HepG2 (cell line): ENCODE results near the gene EFCAB8. TPM values are rescaled to one million over a fixed set of nuclear protein-coding genes. Genes with fewer than 3 reads are reported as not detected.

Source experiments
- EZH2 ChIP-seq: conservative IDR thresholded peaks from 2 replicates; pipeline ENCODE4 v1.6.1; 2012; ENCODE audit warnings: mild to moderate bottlenecking, low read depth, low read length, moderate library complexity
- HNRNPH1 ChIP-seq: fragments of 200-400 bp; formaldehyde crosslinking; optimal IDR thresholded peaks from 2 replicates; pipeline ENCODE3; 2017; ENCODE audit warnings: mild to moderate bottlenecking, low read depth, low read length
- KDM4B ChIP-seq: sonication (generic); formaldehyde crosslinking; IDR thresholded peaks from 2 replicates; pipeline ENCODE4 v1.4.0; 2020; ENCODE audit warnings: missing genetic modification reagents
- MBNL3 ChIP-seq: fragments of 250-450 bp; sonication (Bioruptor Pico); conservative IDR thresholded peaks from 2 replicates; pipeline ENCODE4 v1.8.0; 2022; ENCODE audit warnings: mild to moderate bottlenecking, inconsistent platforms
- ZBTB7A ChIP-seq: sonication (generic); formaldehyde crosslinking; IDR thresholded peaks from 2 replicates; pipeline ENCODE4 v1.8.0; 2022; ENCODE audit warnings: mild to moderate bottlenecking, missing genetic modification reagents
- ZKSCAN5 ChIP-seq: sonication (generic); formaldehyde crosslinking; IDR thresholded peaks from 2 replicates; pipeline ENCODE4 v1.5.1; 2020; ENCODE audit warnings: mild to moderate bottlenecking, missing genetic modification reagents
- ZNF225 ChIP-seq: sonication (generic); formaldehyde crosslinking; IDR thresholded peaks from 2 replicates; pipeline ENCODE4 v1.4.0; 2020; ENCODE audit warnings: mild to moderate bottlenecking, missing genetic modification reagents
- ZNF280D ChIP-seq: sonication (generic); formaldehyde crosslinking; IDR thresholded peaks from 2 replicates; pipeline ENCODE4 v1.5.1; 2020; ENCODE audit warnings: mild to moderate bottlenecking, missing genetic modification reagents
- ZNF281 ChIP-seq: sonication (generic); formaldehyde crosslinking; IDR thresholded peaks from 2 replicates; pipeline ENCODE4 v1.4.0; 2020; ENCODE audit warnings: missing genetic modification reagents, borderline replicate concordance
- ZNF329 ChIP-seq: sonication (generic); formaldehyde crosslinking; IDR thresholded peaks from 2 replicates; pipeline ENCODE4 v1.9.0; 2021; ENCODE audit warnings: low read depth, mild to moderate bottlenecking, missing genetic modification reagents
- ZNF331 ChIP-seq: sonication (generic); formaldehyde crosslinking; IDR thresholded peaks from 2 replicates; pipeline ENCODE4 v1.4.0; 2020; ENCODE audit warnings: missing genetic modification reagents
- ZNF414 ChIP-seq: sonication (generic); formaldehyde crosslinking; IDR thresholded peaks from 2 replicates; pipeline ENCODE4 v1.5.0; 2020; ENCODE audit warnings: missing genetic modification reagents
- ZNF460 ChIP-seq: sonication (generic); formaldehyde crosslinking; IDR thresholded peaks from 2 replicates; pipeline ENCODE4 v1.5.1; 2020; ENCODE audit warnings: missing genetic modification reagents, mild to moderate bottlenecking, borderline replicate concordance
- ZNF644 ChIP-seq: IDR thresholded peaks from 2 replicates; pipeline ENCODE4 v1.6.1; 2016; ENCODE audit warnings: low read depth
- ZNF775 ChIP-seq: sonication (generic); formaldehyde crosslinking; IDR thresholded peaks from 2 replicates; pipeline ENCODE4 v1.4.0; 2020; ENCODE audit warnings: missing genetic modification reagents, mild to moderate bottlenecking, moderate library complexity, borderline replicate concordance
- polyA plus RNA-seq, 8 experiments: library from polyadenylated mRNA; depleted of rRNA in 3 of 8; stranded (reverse) in 7 of 8; unstranded in 1 of 8; fragments of >200 nt; fragmentation: Illumina TruSeq in 4 of 8; extraction: Trizol in 4 of 8; gene quantifications; 2 replicates each; pipeline versions ENCODE4 v1.2.1 to v1.2.3, GENCODE V29; 2011 to 2016; ENCODE audit warnings: low read depth in 4 of 8, missing spikeins in 1 of 8, mixed read lengths in 1 of 8; ENCODE audit not compliant: insufficient read depth in 1 of 8
- total RNA-seq, 5 experiments: library from RNA; depleted of rRNA; stranded (reverse); fragments of >200 nt; fragmentation: Illumina TruSeq; extraction: Trizol; gene quantifications; 2 replicates each; pipeline ENCODE4 v1.2.3, GENCODE V29; 2016; ENCODE audit warnings: low read depth in 1 of 5
- TF ChIP-seq, protein P1 (sequence below): sonication (generic); formaldehyde crosslinking; IDR thresholded peaks from 2 replicates; pipeline ENCODE4 v1.5.1; 2020; ENCODE audit warnings: missing genetic modification reagents, mild to moderate bottlenecking, borderline replicate concordance
- TF ChIP-seq, protein P2 (sequence below): fragments of 450-650 bp; IDR thresholded peaks from 2 replicates; pipeline ENCODE4 v1.6.1; 2017
- TF ChIP-seq, protein P3 (sequence below): sonication (generic); formaldehyde crosslinking; IDR thresholded peaks from 2 replicates; pipeline ENCODE4 v1.9.0; 2021; ENCODE audit warnings: missing genetic modification reagents, borderline replicate concordance

Gene EFCAB8
- total and polyA plus RNA-seq, 2 of the 13 experiments (the other 11 are each of a cell fraction or from before 2014, with no cell fraction given) = 0.15 to 0.22 TPM

DNA sequence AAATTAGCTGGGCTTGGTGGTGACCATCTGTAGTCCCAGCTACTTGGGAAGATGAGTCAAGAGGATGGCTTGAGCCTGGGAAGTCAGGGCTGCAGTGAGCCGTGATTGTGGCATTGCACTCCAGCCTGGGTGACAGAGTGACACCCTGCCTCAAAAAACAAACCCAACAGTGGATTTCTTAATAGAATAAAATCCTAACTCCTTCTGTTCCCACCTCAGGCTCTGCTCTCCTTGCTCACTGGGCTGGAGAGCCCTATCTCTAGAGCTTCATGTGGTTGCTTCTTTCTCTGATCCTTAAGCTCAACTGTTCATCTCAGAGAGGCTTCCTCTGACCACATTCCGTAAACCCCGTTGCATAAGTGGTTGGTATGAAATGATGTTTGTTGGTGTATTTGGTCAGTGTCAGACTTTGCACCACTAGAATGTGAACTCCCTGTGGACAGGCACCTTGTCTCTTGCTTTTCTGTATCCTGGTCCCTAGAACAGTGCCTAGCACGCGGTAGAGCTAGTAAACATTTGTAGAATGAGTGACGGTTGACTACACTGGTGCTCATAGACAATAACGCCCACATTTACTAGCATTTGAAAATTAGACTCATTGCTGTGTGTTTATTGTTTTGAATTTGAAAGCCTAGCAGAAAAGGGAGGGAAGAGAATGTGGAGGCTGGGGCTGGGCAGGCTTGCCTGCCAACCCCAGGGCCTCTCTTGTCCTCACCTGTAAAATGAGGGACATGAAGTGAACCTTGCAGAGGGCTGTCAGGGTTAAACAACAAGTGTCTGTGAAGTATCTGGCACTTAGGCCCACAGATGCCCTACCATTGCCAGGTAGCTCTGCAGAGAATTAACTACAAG, 34.8 kb upstream of the EFCAB8 start (continued):
- TF ChIP-seq, protein P1, sequence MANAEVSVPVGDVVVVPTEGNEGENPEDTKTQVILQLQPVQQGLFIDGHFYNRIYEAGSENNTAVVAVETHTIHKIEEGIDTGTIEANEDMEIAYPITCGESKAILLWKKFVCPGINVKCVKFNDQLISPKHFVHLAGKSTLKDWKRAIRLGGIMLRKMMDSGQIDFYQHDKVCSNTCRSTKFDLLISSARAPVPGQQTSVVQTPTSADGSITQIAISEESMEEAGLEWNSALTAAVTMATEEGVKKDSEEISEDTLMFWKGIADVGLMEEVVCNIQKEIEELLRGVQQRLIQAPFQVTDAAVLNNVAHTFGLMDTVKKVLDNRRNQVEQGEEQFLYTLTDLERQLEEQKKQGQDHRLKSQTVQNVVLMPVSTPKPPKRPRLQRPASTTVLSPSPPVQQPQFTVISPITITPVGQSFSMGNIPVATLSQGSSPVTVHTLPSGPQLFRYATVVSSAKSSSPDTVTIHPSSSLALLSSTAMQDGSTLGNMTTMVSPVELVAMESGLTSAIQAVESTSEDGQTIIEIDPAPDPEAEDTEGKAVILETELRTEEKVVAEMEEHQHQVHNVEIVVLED (CRISPR knock-in tag) = peak; percentile 6; the same call in 1 of the 2 replicates
- TF ChIP-seq ZNF414 (CRISPR knock-in tag) = no peak
- TF ChIP-seq, protein P2, sequence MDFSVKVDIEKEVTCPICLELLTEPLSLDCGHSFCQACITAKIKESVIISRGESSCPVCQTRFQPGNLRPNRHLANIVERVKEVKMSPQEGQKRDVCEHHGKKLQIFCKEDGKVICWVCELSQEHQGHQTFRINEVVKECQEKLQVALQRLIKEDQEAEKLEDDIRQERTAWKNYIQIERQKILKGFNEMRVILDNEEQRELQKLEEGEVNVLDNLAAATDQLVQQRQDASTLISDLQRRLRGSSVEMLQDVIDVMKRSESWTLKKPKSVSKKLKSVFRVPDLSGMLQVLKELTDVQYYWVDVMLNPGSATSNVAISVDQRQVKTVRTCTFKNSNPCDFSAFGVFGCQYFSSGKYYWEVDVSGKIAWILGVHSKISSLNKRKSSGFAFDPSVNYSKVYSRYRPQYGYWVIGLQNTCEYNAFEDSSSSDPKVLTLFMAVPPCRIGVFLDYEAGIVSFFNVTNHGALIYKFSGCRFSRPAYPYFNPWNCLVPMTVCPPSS = no peak
- TF ChIP-seq ZNF331 (CRISPR knock-in tag) = peak; percentile 39; the same call in 1 of the 2 replicates
- no peak for TF ChIP-seq MBNL3
- no peak for TF ChIP-seq EZH2
- peak; percentile 100 for TF ChIP-seq ZNF280D (CRISPR knock-in tag)
- TF ChIP-seq ZNF225 (CRISPR knock-in tag) = no peak
- TF ChIP-seq, protein P3, sequence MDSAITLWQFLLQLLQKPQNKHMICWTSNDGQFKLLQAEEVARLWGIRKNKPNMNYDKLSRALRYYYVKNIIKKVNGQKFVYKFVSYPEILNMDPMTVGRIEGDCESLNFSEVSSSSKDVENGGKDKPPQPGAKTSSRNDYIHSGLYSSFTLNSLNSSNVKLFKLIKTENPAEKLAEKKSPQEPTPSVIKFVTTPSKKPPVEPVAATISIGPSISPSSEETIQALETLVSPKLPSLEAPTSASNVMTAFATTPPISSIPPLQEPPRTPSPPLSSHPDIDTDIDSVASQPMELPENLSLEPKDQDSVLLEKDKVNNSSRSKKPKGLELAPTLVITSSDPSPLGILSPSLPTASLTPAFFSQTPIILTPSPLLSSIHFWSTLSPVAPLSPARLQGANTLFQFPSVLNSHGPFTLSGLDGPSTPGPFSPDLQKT (CRISPR knock-in tag) = no peak
- no peak for TF ChIP-seq ZNF329 (CRISPR knock-in tag)
- TF ChIP-seq ZBTB7A (CRISPR knock-in tag) = no peak
- no peak for TF ChIP-seq ZKSCAN5 (CRISPR knock-in tag)
- no peak for TF ChIP-seq ZNF460 (CRISPR knock-in tag)
- peak; percentile 33; the same call in 1 of the 2 replicates for TF ChIP-seq ZNF281
- no peak for TF ChIP-seq KDM4B (CRISPR knock-in tag)
- no peak for TF ChIP-seq HNRNPH1
- TF ChIP-seq ZNF644 (CRISPR knock-in tag) = no peak
- no peak for TF ChIP-seq ZNF775
